ENCODE data around the gene ZNF322. TPM values are rescaled to one million over a fixed set of nuclear protein-coding genes. Genes with fewer than 3 reads are reported as not detected.

Gene ZNF322
- polyA plus RNA-seq, 1 of the 3 experiments (the other 2 are of a cell fraction): 4.0 TPM

DNA sequence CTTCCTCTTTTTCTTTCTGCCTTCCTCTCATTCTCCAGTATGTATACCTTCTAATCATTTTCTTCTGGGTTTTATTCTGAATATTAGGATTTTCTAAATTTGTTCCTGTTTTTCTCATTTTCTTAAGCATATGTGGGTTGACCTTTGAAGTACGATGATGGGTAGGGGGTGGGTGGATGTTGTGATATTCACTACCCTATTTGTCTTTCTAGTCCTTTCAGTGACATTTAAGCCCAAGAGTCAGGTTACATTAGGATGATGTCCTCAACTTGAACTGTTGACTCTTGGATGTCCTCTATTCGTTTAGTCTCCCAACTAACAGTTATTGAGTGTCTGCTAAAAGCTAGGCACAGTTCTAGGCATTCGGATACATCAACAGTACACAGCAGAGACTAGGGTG is 55.5 kb downstream of the ZNF322 start:
- H3K4me3 ChIP-seq (ENCODE audit: low read depth in 2 of 2, low read length in 1 of 2): no peak overlapping the region
- H3K27ac ChIP-seq (ENCODE audit: low read depth in 2 of 2, low read length in 1 of 2): no peak overlapping the region
- H4K20me1 ChIP-seq (ENCODE audit: insufficient read depth): no peaks in the 10 kb centered on the region
- TF ChIP-seq FOXM1 (IDR thresholded peaks at IDR 0.05; ENCODE audit: low read depth) (no peak), ZBTB33 (IDR thresholded peaks at IDR 0.05; ENCODE audit: borderline replicate concordance, low read depth) (no peak), TEAD4 (IDR thresholded peaks at IDR 0.05; ENCODE audit: borderline replicate concordance, insufficient read depth) (no peak), TCF12 (IDR thresholded peaks at IDR 0.05) (no peak), NRF1 (IDR thresholded peaks at IDR 0.05; ENCODE audit: low read depth, low read length) (no peak), RXRA (IDR thresholded peaks at IDR 0.05; ENCODE audit: borderline replicate concordance, low read depth) (no peak), CTCF (IDR thresholded peaks at IDR 0.05) (no peak), MEF2A (IDR thresholded peaks at IDR 0.05; ENCODE audit: borderline replicate concordance, low read depth) (no peak), YY1 (IDR thresholded peaks at IDR 0.05; ENCODE audit: low read depth) (no peak), TAF1 (IDR thresholded peaks at IDR 0.05; ENCODE audit: borderline replicate concordance, low read depth, low read length) (no peak), RCOR1 (IDR thresholded peaks at IDR 0.05; ENCODE audit: low read length) (no peak), EZH2phosphoT487 (IDR thresholded peaks at IDR 0.05; ENCODE audit: borderline replicate concordance, low read depth) (no peak), RAD21 (IDR thresholded peaks at IDR 0.05; ENCODE audit: low read length) (no peak), JUND (IDR thresholded peaks at IDR 0.05) (no peak), GABPA (IDR thresholded peaks at IDR 0.05; ENCODE audit: low read depth) (no peak), USF1 (IDR thresholded peaks at IDR 0.05; ENCODE audit: borderline replicate concordance, low read depth) (no peak), FOSL2 (IDR thresholded peaks at IDR 0.05; ENCODE audit: borderline replicate concordance, low read depth) (no peak), FOXJ3 (CRISPR knock-in tag; IDR thresholded peaks at IDR 0.05) (no peak)
- TF ChIP-seq, protein P1, sequence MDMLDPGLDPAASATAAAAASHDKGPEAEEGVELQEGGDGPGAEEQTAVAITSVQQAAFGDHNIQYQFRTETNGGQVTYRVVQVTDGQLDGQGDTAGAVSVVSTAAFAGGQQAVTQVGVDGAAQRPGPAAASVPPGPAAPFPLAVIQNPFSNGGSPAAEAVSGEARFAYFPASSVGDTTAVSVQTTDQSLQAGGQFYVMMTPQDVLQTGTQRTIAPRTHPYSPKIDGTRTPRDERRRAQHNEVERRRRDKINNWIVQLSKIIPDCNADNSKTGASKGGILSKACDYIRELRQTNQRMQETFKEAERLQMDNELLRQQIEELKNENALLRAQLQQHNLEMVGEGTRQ (IDR thresholded peaks at IDR 0.05; ENCODE audit: borderline replicate concordance, low read depth, low read length): no peak
- TF ChIP-seq, protein P2, sequence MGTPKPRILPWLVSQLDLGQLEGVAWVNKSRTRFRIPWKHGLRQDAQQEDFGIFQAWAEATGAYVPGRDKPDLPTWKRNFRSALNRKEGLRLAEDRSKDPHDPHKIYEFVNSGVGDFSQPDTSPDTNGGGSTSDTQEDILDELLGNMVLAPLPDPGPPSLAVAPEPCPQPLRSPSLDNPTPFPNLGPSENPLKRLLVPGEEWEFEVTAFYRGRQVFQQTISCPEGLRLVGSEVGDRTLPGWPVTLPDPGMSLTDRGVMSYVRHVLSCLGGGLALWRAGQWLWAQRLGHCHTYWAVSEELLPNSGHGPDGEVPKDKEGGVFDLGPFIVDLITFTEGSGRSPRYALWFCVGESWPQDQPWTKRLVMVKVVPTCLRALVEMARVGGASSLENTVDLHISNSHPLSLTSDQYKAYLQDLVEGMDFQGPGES (IDR thresholded peaks at IDR 0.05; ENCODE audit: low read depth, low read length): no peak
- ChIA-PET CTCF (no interaction called here), POLR2A (no interaction called here)
- H3K4me2 ChIP-seq: no peak overlapping the region
- no peak overlapping the region for H2AFZ ChIP-seq (ENCODE audit: low read depth)
- H3K36me3 ChIP-seq (replicated peaks in 1 of 2; ENCODE audit: control insufficient read depth in 1 of 2, insufficient read depth in 2 of 2, low read length in 1 of 2): peaks cover 11 to 14% of the 10 kb centered on the region in 2 experiments
- peaks cover 5% of the 10 kb centered on the region for H3F3A ChIP-seq (replicated peaks; ENCODE audit: insufficient read depth)
- no peak overlapping the region for H3K9ac ChIP-seq
- H3K9me2 ChIP-seq: no peaks in the 10 kb centered on the region
- no peaks in the 10 kb centered on the region; a peak in 1 of 4 replicates for H3K4me1 ChIP-seq (ENCODE audit: control insufficient read depth in 1 of 2, insufficient read depth in 2 of 2, low read depth in 1 of 2, low read length in 1 of 2)
- H3K79me2 ChIP-seq (ENCODE audit: insufficient read depth): 0 out of 2 replicates have a peak, but pooled peaks cover 4% of the 10 kb centered on the region
- no peak for DNase-seq
- no peaks in the 10 kb centered on the region for H3K9me3 ChIP-seq
- no peaks in the 10 kb centered on the region for H3K27me3 ChIP-seq (ENCODE audit: insufficient read depth)
- 34% methylated on average over 3 of the region's 3 CpGs for WGBS (ENCODE audit: low lambda C conversion rate)
